Neural crest cell (in vitro differentiated cells): Measurements from ENCODE around the gene SLC17A8. TPM values are rescaled to one million over a fixed set of nuclear protein-coding genes. Genes with fewer than 3 reads are reported as not detected.

Source experiments
- DNase-seq: peaks from one replicate; pipeline ENCODE4 v3.0.0; 2021; ENCODE audit warnings: low read depth, mixed read lengths, low spot score
- H3K27ac Mint-ChIP-seq: one replicate; pipeline ENCODE4 v1.8.0; 2021; ENCODE audit warnings: mild to moderate bottlenecking, mixed read lengths; ENCODE audit not compliant: unreplicated experiment
- H3K27me3 Mint-ChIP-seq: 2 replicates; pipeline ENCODE4 v1.8.0; 2021; ENCODE audit warnings: low read depth, mild to moderate bottlenecking, mixed read lengths
- H3K36me3 Mint-ChIP-seq: 2 replicates; pipeline ENCODE4 v1.8.0; 2021; ENCODE audit warnings: low read depth, mild to moderate bottlenecking, mixed read lengths
- H3K4me1 Mint-ChIP-seq: 2 replicates; pipeline ENCODE4 v1.8.0; 2021; ENCODE audit warnings: mixed read lengths
- H3K4me3 Mint-ChIP-seq: one replicate; pipeline ENCODE4 v1.8.0; 2021; ENCODE audit warnings: mild to moderate bottlenecking, mixed read lengths
- H3K9me3 Mint-ChIP-seq: 2 replicates; pipeline ENCODE4 v1.8.0; 2021; ENCODE audit warnings: mixed read lengths
- CTCF ChIP-seq: fragments of 200-600 bp; sonication (generic); conservative IDR thresholded peaks from 2 replicates; pipeline ENCODE4 v1.5.0; 2021; ENCODE audit warnings: antibody characterized with exemption, mild to moderate bottlenecking
- total RNA-seq: library from RNA; stranded (reverse); gene quantifications from 2 replicates; pipeline ENCODE4 v1.2.1, GENCODE V29; 2021

SLC17A8 gene
- total RNA-seq, 1 donor from 2014 or later: not detected

- DNase-seq: no peak
- Mint-ChIP-seq H3K4me3 (no peak overlapping the region), H3K4me1 (peaks cover 13% of the 10 kb centered on the region), H3K36me3 (no peaks in the 10 kb centered on the region), H3K27ac (no peak overlapping the region), H3K27me3 (no peaks in the 10 kb centered on the region), H3K9me3 (no peaks in the 10 kb centered on the region)
- TF ChIP-seq CTCF: no peak
Observed at GRCh38 chr12:100461330-100461973, 104.6 kb downstream of the SLC17A8 start.

- Mint-ChIP-seq H3K4me1 (peaks cover 13% of the 10 kb centered on the region), H3K9me3 (no peaks in the 10 kb centered on the region), H3K27me3 (no peaks in the 10 kb centered on the region), H3K4me3 (no peak overlapping the region), H3K36me3 (no peaks in the 10 kb centered on the region), H3K27ac (no peak overlapping the region)
- TF ChIP-seq CTCF: no peak
- no peak for DNase-seq
Observed at GRCh38 chr12:100463661-100464060, 106.8 kb downstream of the SLC17A8 start.

- no peak overlapping the region for H3K27ac Mint-ChIP-seq
- no peak for DNase-seq
- peaks cover 13% of the 10 kb centered on the region for H3K4me1 Mint-ChIP-seq
- H3K4me3 Mint-ChIP-seq: no peak overlapping the region
- TF ChIP-seq CTCF: no peak
- no peaks in the 10 kb centered on the region for H3K27me3 Mint-ChIP-seq
- H3K36me3 Mint-ChIP-seq: no peaks in the 10 kb centered on the region
- H3K9me3 Mint-ChIP-seq: no peaks in the 10 kb centered on the region
Observed at GRCh38 chr12:100464529-100464928, 107.7 kb downstream of the SLC17A8 start.

- H3K27ac Mint-ChIP-seq: no peak overlapping the region
- H3K4me3 Mint-ChIP-seq: no peak overlapping the region
- H3K36me3 Mint-ChIP-seq: no peaks in the 10 kb centered on the region
- no peak for TF ChIP-seq CTCF
- no peaks in the 10 kb centered on the region for H3K27me3 Mint-ChIP-seq
- H3K4me1 Mint-ChIP-seq: no peaks in the 10 kb centered on the region
- DNase-seq: no peak
- no peaks in the 10 kb centered on the region for H3K9me3 Mint-ChIP-seq
Observed at GRCh38 chr12:100468126-100468525, 111.3 kb downstream of the SLC17A8 start.

Other genes with a start within 250 kb of the SLC17A8 start
- 17.8 and 19.0 TPM in 2 replicates for gene BLTP3B, start 214.2 kb upstream of the SLC17A8 start, total RNA-seq
- 36.3 and 38.2 TPM in 2 replicates for gene ACTR6, start 156.3 kb upstream of the SLC17A8 start, total RNA-seq
- 3.5 and 4.1 TPM in 2 replicates for gene DEPDC4, start 90.0 kb upstream of the SLC17A8 start, total RNA-seq
- 56.2 and 59.8 TPM in 2 replicates for gene SCYL2, start 89.9 kb upstream of the SLC17A8 start, total RNA-seq
- gene NR1H4, start 116.8 kb downstream of the SLC17A8 start, total RNA-seq: not detected in 2 replicates
- 34.1 and 36.2 TPM in 2 replicates for gene GAS2L3, start 216.6 kb downstream of the SLC17A8 start, total RNA-seq